HepG2 (cell line): ENCODE measurements around the gene COL27A1. TPM values are rescaled to one million over a fixed set of nuclear protein-coding genes. Genes with fewer than 3 reads are reported as not detected.
A peak's percentile ranks its signal among the peaks of the same experiment; 100 is the strongest.

ENCODE experiments used
- ATAC-seq: fragments of 200-7000 bp; cut with Tn5 transposase; 3 replicates; pipeline ENCODE4 v1.9.1; 2020; ENCODE audit warnings: mild to moderate bottlenecking, moderate library complexity
- BruUV-seq: library from RNA; stranded (reverse); fragments of 400-500 nt; replicated peaks from 2 replicates; lab custom pipeline; 2021; lab: Mats Ljungman, UMichigan
- CTCF ChIA-PET: fragments of 300-600 bp; formaldehyde crosslinking; extraction: SDS; loops from one replicate; lab custom pipeline; 2021; ENCODE audit warnings: low total read pairs, inconsistent platforms, low intra/inter-chr PET ratio; lab: Yijun Ruan, JAX
- POLR2A ChIA-PET: fragments of 350-600 bp; sonication (Branson Sonifier 250); formaldehyde crosslinking; loops from one replicate; lab custom pipeline; 2020; ENCODE audit warnings: antibody characterized with exemption, inconsistent platforms; lab: Yijun Ruan, JAX
- DNase-seq: peaks from one replicate; pipeline ENCODE4 v3.0.0-alpha.2; 2015; ENCODE audit warnings: low spot score
- FAIRE-seq: peaks from 3 replicates; lab custom pipeline; 2011; peaks lifted over from hg19 to GRCh38; lab: Jason Lieb, UNC
- H2AFZ ChIP-seq: one replicate; pipeline ENCODE4 v1.6.1; 2011; ENCODE audit warnings: low read length, inconsistent platforms
- H3K27ac ChIP-seq: fragments of 300-600 bp; 3 replicates; pipeline ENCODE4 v1.8.0; 2011; ENCODE audit warnings: mixed run types, mild to moderate bottlenecking, mixed read lengths, low read length, inconsistent platforms; ENCODE audit not compliant: insufficient read depth; ENCODE audit errors: extremely low read length
- H3K27me3 ChIP-seq, 2 experiments: fragments of 200-600 bp in 1 of 2; 2 replicates in 1 of 2; 3 replicates in 1 of 2; pipeline versions ENCODE4 v1.6.0 to v1.8.0; 2011; ENCODE audit warnings: low read length in 2 of 2, mild to moderate bottlenecking in 2 of 2, moderate library complexity in 2 of 2, inconsistent platforms in 1 of 2; ENCODE audit not compliant: insufficient read depth in 2 of 2, control insufficient read depth in 1 of 2
- H3K36me3 ChIP-seq, 2 experiments: fragments of 200-600 bp in 1 of 2; replicated peaks in 1 of 2; 2 replicates in 1 of 2; 3 replicates in 1 of 2; pipeline versions ENCODE4 v1.5.1 to v1.8.0; 2011; ENCODE audit warnings: low read length in 2 of 2, inconsistent platforms in 1 of 2; ENCODE audit not compliant: insufficient read depth in 2 of 2, control insufficient read depth in 1 of 2
- H3K4me1 ChIP-seq: 2 replicates; pipeline ENCODE4 v1.5.1; 2012; ENCODE audit warnings: low read length, inconsistent platforms; ENCODE audit not compliant: insufficient read depth
- H3K4me2 ChIP-seq: 2 replicates; pipeline ENCODE4 v1.6.0; 2011; ENCODE audit warnings: low read depth, low read length, inconsistent platforms
- H3K4me3 ChIP-seq, 3 experiments: fragments of 200-600 bp in 1 of 3; sonication (generic), shearing (Covaris generic) in 1 of 3; replicated peaks in 1 of 3; 2 replicates each; pipeline ENCODE4 v1.5.1; 2011 to 2016; ENCODE audit warnings: low read length in 3 of 3, inconsistent platforms in 2 of 3, low read depth in 2 of 3, mild to moderate bottlenecking in 2 of 3, control low read depth in 1 of 3, mixed read lengths in 1 of 3; ENCODE audit not compliant: insufficient read depth in 1 of 3
- H3K79me2 ChIP-seq: one replicate; pipeline ENCODE4 v1.6.1; 2011; ENCODE audit warnings: low read length, inconsistent platforms; ENCODE audit not compliant: insufficient read depth
- H3K9ac ChIP-seq: 2 replicates; pipeline ENCODE4 v1.6.0; 2011; ENCODE audit warnings: mild to moderate bottlenecking, low read depth, low read length, inconsistent platforms; ENCODE audit not compliant: insufficient read depth
- H3K9me3 ChIP-seq: 2 replicates; pipeline ENCODE4 v1.5.1; 2012; ENCODE audit warnings: mild to moderate bottlenecking, low read length
- H4K20me1 ChIP-seq: 2 replicates; pipeline ENCODE4 v1.6.0; 2011; ENCODE audit warnings: inconsistent platforms, mild to moderate bottlenecking, low read length, moderate library complexity; ENCODE audit not compliant: insufficient read depth
- AGO2 ChIP-seq: fragments of 200-400 bp; formaldehyde crosslinking; optimal IDR thresholded peaks from 2 replicates; pipeline ENCODE3; 2017; ENCODE audit warnings: mild to moderate bottlenecking, low read depth, low read length, moderate library complexity
- GATA4 ChIP-seq: sonication (generic); IDR thresholded peaks from 2 replicates; pipeline ENCODE4 v1.6.1; 2016; ENCODE audit warnings: antibody characterized with exemption, low read depth, borderline replicate concordance
- GZF1 ChIP-seq: sonication (generic); formaldehyde crosslinking; IDR thresholded peaks from 2 replicates; pipeline ENCODE4 v1.5.1; 2020; ENCODE audit warnings: mild to moderate bottlenecking, missing genetic modification reagents
- RBM22 ChIP-seq: fragments of 200-400 bp; formaldehyde crosslinking; optimal IDR thresholded peaks from 2 replicates; pipeline ENCODE3; 2017; ENCODE audit warnings: mild to moderate bottlenecking, low read length, moderate library complexity
- TAF15 ChIP-seq: fragments of 200-400 bp; formaldehyde crosslinking; IDR thresholded peaks from one replicate; pipeline ENCODE4 v1.6.1; 2018; ENCODE audit warnings: mild to moderate bottlenecking, low read depth, low read length; ENCODE audit not compliant: poor library complexity, severe bottlenecking
- ZFYVE20 ChIP-seq: sonication (generic); formaldehyde crosslinking; IDR thresholded peaks from 2 replicates; pipeline ENCODE4 v1.8.0; 2023; ENCODE audit warnings: low read depth, mild to moderate bottlenecking, moderate library complexity, missing genetic modification reagents, borderline replicate concordance
- ZNF713 ChIP-seq: sonication (generic); formaldehyde crosslinking; IDR thresholded peaks from 2 replicates; pipeline ENCODE4 v1.4.0; 2020; ENCODE audit warnings: mild to moderate bottlenecking, missing genetic modification reagents
- WGBS: methylation state at CpG from one replicate; pipeline ENCODE4 v1.1.6; 2017; ENCODE audit warnings: low lambda C conversion rate; 5-methylcytosine and 5-hydroxymethylcytosine counted together
- in situ Hi-C: cut with HindIII; loops from 2 replicates; pipeline ENCODE4 v1.10.0; 2017; ENCODE audit warnings: low pct_unique_long_range_greater_than_20kb; ENCODE audit not compliant: extremely low pct_ligation_motif_present
- intact Hi-C: fragments of 100-400 bp; cut with micrococcal nuclease; formaldehyde crosslinking; loops from one replicate; pipeline ENCODE4 v1.10.0; 2022; ENCODE audit not compliant: unreplicated experiment
- polyA plus RNA-seq, 8 experiments: library from polyadenylated mRNA; depleted of rRNA in 3 of 8; stranded (reverse) in 7 of 8; unstranded in 1 of 8; fragments of >200 nt; fragmentation: Illumina TruSeq in 4 of 8; extraction: Trizol in 4 of 8; gene quantifications; 2 replicates each; pipeline versions ENCODE4 v1.2.1 to v1.2.3, GENCODE V29; 2011 to 2016; ENCODE audit warnings: low read depth in 4 of 8, missing spikeins in 1 of 8, mixed read lengths in 1 of 8; ENCODE audit not compliant: insufficient read depth in 1 of 8
- total RNA-seq, 5 experiments: library from RNA; depleted of rRNA; stranded (reverse); fragments of >200 nt; fragmentation: Illumina TruSeq; extraction: Trizol; gene quantifications; 2 replicates each; pipeline ENCODE4 v1.2.3, GENCODE V29; 2016; ENCODE audit warnings: low read depth in 1 of 5
- TF ChIP-seq, protein P1 (sequence below), 2 experiments: sonication (generic) in 1 of 2; formaldehyde crosslinking in 1 of 2; IDR thresholded peaks; 2 replicates each; pipeline versions ENCODE4 v1.4.0 to v1.6.1; 2018 to 2020; ENCODE audit warnings: missing genetic modification reagents in 2 of 2, borderline replicate concordance in 1 of 2, low read depth in 1 of 2, mild to moderate bottlenecking in 1 of 2, missing biosample characterization in 1 of 2
- TF ChIP-seq, protein P2 (sequence below): sonication (generic); formaldehyde crosslinking; IDR thresholded peaks from 2 replicates; pipeline ENCODE4 v1.4.0; 2020; ENCODE audit warnings: mild to moderate bottlenecking, missing genetic modification reagents
- TF ChIP-seq, protein P3 (sequence below): sonication (generic); formaldehyde crosslinking; IDR thresholded peaks from 2 replicates; pipeline ENCODE4 v1.8.0; 2022; ENCODE audit warnings: mild to moderate bottlenecking, missing genetic modification reagents

Gene COL27A1
- total and polyA plus RNA-seq, 2 of the 13 experiments (the other 11 are each of a cell fraction or from before 2014, with no cell fraction given): 71.3 to 89.1 TPM

GRCh38 chr9:114216081-114216480 is 60.7 kb downstream of the COL27A1 start:
- in situ Hi-C loops: no loop called here
- no peak overlapping the region for H3K4me2 ChIP-seq
- H3K9ac ChIP-seq: no peak overlapping the region
- H3K27me3 ChIP-seq: no peaks in the 10 kb centered on the region
- H3K36me3 ChIP-seq: peaks cover 41 to 87% of the 10 kb centered on the region in 2 experiments
- intact Hi-C loops: no loop called here
- no peak for ATAC-seq
- H4K20me1 ChIP-seq: no peaks in the 10 kb centered on the region
- 100% methylated on average over 4 of the region's 7 CpGs for WGBS
- no peak for FAIRE-seq
- POLR2A ChIA-PET: no interaction called here
- H3K4me3 ChIP-seq: no peak overlapping the region
- no peaks in the 10 kb centered on the region for H3K4me1 ChIP-seq
- H3K79me2 ChIP-seq: no peaks in the 10 kb centered on the region
- H3K9me3 ChIP-seq: no peaks in the 10 kb centered on the region
- H2AFZ ChIP-seq: no peak overlapping the region
- BruUV-seq: no TSS peak
- CTCF ChIA-PET: no interaction called here
- no peak overlapping the region for H3K27ac ChIP-seq
- DNase-seq: no peak
- TF ChIP-seq TAF15 (no peak), RBM22 (peak; percentile 64), AGO2 (peak; percentile 85)
- TF ChIP-seq, all 625 proteins: peak for 2

GRCh38 chr9:114216976-114217375 is 61.6 kb downstream of the COL27A1 start:
- intact Hi-C loops: no loop called here
- Histone ChIP-seq H3K9me3 (no peaks in the 10 kb centered on the region), H4K20me1 (no peaks in the 10 kb centered on the region), H3K9ac (no peak overlapping the region), H3K27ac (no peak overlapping the region), H3K27me3 (no peaks in the 10 kb centered on the region), H3K4me3 (no peak overlapping the region), H3K79me2 (no peaks in the 10 kb centered on the region), H3K4me1 (no peaks in the 10 kb centered on the region), H2AFZ (no peak overlapping the region), H3K36me3 (peaks cover 39 to 87% of the 10 kb centered on the region in 2 experiments), H3K4me2 (no peak overlapping the region)
- no peak for DNase-seq
- ChIA-PET POLR2A (no interaction called here), CTCF (no interaction called here)
- no peak for FAIRE-seq
- no peak for ATAC-seq
- BruUV-seq: no TSS peak
- 98% methylated on average over 4 of the region's 4 CpGs for WGBS
- in situ Hi-C loops: no loop called here
- TF ChIP-seq, protein P1, sequence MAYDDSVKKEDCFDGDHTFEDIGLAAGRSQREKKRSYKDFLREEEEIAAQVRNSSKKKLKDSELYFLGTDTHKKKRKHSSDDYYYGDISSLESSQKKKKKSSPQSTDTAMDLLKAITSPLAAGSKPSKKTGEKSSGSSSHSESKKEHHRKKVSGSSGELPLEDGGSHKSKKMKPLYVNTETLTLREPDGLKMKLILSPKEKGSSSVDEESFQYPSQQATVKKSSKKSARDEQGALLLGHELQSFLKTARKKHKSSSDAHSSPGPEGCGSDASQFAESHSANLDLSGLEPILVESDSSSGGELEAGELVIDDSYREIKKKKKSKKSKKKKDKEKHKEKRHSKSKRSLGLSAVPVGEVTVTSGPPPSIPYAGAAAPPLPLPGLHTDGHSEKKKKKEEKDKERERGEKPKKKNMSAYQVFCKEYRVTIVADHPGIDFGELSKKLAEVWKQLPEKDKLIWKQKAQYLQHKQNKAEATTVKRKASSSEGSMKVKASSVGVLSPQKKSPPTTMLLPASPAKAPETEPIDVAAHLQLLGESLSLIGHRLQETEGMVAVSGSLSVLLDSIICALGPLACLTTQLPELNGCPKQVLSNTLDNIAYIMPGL (CRISPR knock-in tag; IDR thresholded peaks at IDR 0.05; ENCODE audit: borderline replicate concordance in 1 of 2, low read depth in 1 of 2): no peak
- TF ChIP-seq, protein P2, sequence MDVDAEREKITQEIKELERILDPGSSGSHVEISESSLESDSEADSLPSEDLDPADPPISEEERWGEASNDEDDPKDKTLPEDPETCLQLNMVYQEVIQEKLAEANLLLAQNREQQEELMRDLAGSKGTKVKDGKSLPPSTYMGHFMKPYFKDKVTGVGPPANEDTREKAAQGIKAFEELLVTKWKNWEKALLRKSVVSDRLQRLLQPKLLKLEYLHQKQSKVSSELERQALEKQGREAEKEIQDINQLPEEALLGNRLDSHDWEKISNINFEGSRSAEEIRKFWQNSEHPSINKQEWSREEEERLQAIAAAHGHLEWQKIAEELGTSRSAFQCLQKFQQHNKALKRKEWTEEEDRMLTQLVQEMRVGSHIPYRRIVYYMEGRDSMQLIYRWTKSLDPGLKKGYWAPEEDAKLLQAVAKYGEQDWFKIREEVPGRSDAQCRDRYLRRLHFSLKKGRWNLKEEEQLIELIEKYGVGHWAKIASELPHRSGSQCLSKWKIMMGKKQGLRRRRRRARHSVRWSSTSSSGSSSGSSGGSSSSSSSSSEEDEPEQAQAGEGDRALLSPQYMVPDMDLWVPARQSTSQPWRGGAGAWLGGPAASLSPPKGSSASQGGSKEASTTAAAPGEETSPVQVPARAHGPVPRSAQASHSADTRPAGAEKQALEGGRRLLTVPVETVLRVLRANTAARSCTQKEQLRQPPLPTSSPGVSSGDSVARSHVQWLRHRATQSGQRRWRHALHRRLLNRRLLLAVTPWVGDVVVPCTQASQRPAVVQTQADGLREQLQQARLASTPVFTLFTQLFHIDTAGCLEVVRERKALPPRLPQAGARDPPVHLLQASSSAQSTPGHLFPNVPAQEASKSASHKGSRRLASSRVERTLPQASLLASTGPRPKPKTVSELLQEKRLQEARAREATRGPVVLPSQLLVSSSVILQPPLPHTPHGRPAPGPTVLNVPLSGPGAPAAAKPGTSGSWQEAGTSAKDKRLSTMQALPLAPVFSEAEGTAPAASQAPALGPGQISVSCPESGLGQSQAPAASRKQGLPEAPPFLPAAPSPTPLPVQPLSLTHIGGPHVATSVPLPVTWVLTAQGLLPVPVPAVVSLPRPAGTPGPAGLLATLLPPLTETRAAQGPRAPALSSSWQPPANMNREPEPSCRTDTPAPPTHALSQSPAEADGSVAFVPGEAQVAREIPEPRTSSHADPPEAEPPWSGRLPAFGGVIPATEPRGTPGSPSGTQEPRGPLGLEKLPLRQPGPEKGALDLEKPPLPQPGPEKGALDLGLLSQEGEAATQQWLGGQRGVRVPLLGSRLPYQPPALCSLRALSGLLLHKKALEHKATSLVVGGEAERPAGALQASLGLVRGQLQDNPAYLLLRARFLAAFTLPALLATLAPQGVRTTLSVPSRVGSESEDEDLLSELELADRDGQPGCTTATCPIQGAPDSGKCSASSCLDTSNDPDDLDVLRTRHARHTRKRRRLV: no peak
- TF ChIP-seq ZNF713 (CRISPR knock-in tag): no peak
- no peak for TF ChIP-seq ZFYVE20 (CRISPR knock-in tag)
- TF ChIP-seq GZF1: no peak
- TF ChIP-seq GATA4: no peak
- TF ChIP-seq, protein P3, sequence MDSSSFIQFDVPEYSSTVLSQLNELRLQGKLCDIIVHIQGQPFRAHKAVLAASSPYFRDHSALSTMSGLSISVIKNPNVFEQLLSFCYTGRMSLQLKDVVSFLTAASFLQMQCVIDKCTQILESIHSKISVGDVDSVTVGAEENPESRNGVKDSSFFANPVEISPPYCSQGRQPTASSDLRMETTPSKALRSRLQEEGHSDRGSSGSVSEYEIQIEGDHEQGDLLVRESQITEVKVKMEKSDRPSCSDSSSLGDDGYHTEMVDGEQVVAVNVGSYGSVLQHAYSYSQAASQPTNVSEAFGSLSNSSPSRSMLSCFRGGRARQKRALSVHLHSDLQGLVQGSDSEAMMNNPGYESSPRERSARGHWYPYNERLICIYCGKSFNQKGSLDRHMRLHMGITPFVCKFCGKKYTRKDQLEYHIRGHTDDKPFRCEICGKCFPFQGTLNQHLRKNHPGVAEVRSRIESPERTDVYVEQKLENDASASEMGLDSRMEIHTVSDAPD (CRISPR knock-in tag): no peak
